ENCODE results near the gene UBE2H. TPM values are rescaled to one million over a fixed set of nuclear protein-coding genes. Genes with fewer than 3 reads are reported as not detected.
A peak's percentile ranks its signal among the peaks of the same experiment; 100 is the strongest.

Gene UBE2H
- total RNA-seq, 1 donor from 2014 or later: 112 TPM

GRCh38 chr7:129858490-129858889 lies 94.3 kb downstream of the UBE2H start:
- Histone ChIP-seq H3K9me3 (replicated peaks) (no peaks in the 10 kb centered on the region), H3K4me3 (peak overlapping the region; percentile 26), H3K27me3 (ENCODE audit: low read depth) (no peaks in the 10 kb centered on the region), H3K4me1 (peaks cover 99% of the 10 kb centered on the region), H3K27ac (replicated peaks) (peak overlapping the region; percentile 88), H3K36me3 (peaks cover 16% of the 10 kb centered on the region)
- DNase-seq: no peak
- intact Hi-C loops (cut with micrococcal nuclease): no loop called here
- TF ChIP-seq, protein P1, sequence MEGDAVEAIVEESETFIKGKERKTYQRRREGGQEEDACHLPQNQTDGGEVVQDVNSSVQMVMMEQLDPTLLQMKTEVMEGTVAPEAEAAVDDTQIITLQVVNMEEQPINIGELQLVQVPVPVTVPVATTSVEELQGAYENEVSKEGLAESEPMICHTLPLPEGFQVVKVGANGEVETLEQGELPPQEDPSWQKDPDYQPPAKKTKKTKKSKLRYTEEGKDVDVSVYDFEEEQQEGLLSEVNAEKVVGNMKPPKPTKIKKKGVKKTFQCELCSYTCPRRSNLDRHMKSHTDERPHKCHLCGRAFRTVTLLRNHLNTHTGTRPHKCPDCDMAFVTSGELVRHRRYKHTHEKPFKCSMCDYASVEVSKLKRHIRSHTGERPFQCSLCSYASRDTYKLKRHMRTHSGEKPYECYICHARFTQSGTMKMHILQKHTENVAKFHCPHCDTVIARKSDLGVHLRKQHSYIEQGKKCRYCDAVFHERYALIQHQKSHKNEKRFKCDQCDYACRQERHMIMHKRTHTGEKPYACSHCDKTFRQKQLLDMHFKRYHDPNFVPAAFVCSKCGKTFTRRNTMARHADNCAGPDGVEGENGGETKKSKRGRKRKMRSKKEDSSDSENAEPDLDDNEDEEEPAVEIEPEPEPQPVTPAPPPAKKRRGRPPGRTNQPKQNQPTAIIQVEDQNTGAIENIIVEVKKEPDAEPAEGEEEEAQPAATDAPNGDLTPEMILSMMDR (IDR thresholded peaks at IDR 0.05; ENCODE audit: borderline replicate concordance): no peak

- Histone ChIP-seq H3K36me3 (peaks cover 16% of the 10 kb centered on the region), H3K4me3 (no peak overlapping the region), H3K27me3 (ENCODE audit: low read depth) (no peaks in the 10 kb centered on the region), H3K27ac (replicated peaks) (peak overlapping the region; percentile 88), H3K9me3 (replicated peaks) (no peaks in the 10 kb centered on the region), H3K4me1 (peaks cover 98% of the 10 kb centered on the region)
- TF ChIP-seq, protein P1 (IDR thresholded peaks at IDR 0.05; ENCODE audit: borderline replicate concordance): no peak
- intact Hi-C loops (cut with micrococcal nuclease): no loop called here
- no peak for DNase-seq
These were observed 95.4 kb downstream of the UBE2H start for GRCh38 chr7:129857313-129857712.

GRCh38 chr7:129855935-129856717 lies 96.6 kb downstream of the UBE2H start:
- Histone ChIP-seq H3K27me3 (ENCODE audit: low read depth) (no peaks in the 10 kb centered on the region), H3K27ac (replicated peaks) (peak overlapping the region; percentile 88), H3K4me1 (peaks cover 94% of the 10 kb centered on the region), H3K9me3 (replicated peaks) (no peaks in the 10 kb centered on the region), H3K4me3 (no peak overlapping the region), H3K36me3 (peaks cover 16% of the 10 kb centered on the region)
- TF ChIP-seq, protein P1 (IDR thresholded peaks at IDR 0.05; ENCODE audit: borderline replicate concordance): no peak
- intact Hi-C loops (cut with micrococcal nuclease): no loop called here
- no peak for DNase-seq

DNA sequence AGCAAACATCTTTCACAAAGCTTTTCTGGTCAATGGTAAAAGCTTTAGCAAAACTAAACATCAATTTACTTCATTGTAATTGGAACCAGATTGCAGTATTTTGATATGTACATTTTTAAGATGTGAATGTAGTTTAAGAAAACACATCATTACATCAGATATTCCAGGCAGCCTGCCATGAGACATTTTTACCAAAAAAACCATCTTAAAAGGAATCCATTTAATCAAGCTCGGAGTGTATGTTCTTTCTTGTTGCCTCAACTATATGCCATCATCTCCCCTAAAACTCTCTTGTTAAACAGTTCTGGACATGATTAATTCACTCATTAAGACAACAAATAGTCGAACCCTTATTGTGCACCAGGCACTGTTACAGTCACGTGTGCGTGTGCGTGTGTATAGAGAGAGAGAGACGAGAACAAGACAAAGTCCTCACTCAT lies 97.5 kb downstream of the UBE2H start:
- TF ChIP-seq, protein P1 (IDR thresholded peaks at IDR 0.05; ENCODE audit: borderline replicate concordance): no peak
- intact Hi-C loops (cut with micrococcal nuclease): no loop called here
- Histone ChIP-seq H3K27me3 (ENCODE audit: low read depth) (no peaks in the 10 kb centered on the region), H3K27ac (replicated peaks) (no peak overlapping the region), H3K9me3 (replicated peaks) (no peaks in the 10 kb centered on the region), H3K4me1 (peaks cover 86% of the 10 kb centered on the region), H3K4me3 (no peak overlapping the region), H3K36me3 (peaks cover 16% of the 10 kb centered on the region)
- no peak for DNase-seq

GRCh38 chr7:129854401-129854800 lies 98.4 kb downstream of the UBE2H start:
- Histone ChIP-seq H3K36me3 (peaks cover 16% of the 10 kb centered on the region), H3K27ac (replicated peaks) (peak overlapping the region; percentile 55), H3K27me3 (ENCODE audit: low read depth) (no peaks in the 10 kb centered on the region), H3K9me3 (replicated peaks) (no peaks in the 10 kb centered on the region), H3K4me3 (no peak overlapping the region), H3K4me1 (peaks cover 81% of the 10 kb centered on the region)
- no peak for DNase-seq
- intact Hi-C loops (cut with micrococcal nuclease): no loop called here
- TF ChIP-seq, protein P1 (IDR thresholded peaks at IDR 0.05; ENCODE audit: borderline replicate concordance): no peak
